ENCODE results near the gene CLOCK. TPM values are rescaled to one million over a fixed set of nuclear protein-coding genes. Genes with fewer than 3 reads are reported as not detected.

Gene CLOCK
- total and polyA plus RNA-seq, 2 of the 13 experiments (the other 11 are each of a cell fraction or from before 2014, with no cell fraction given): 8.8 to 13.5 TPM

DNA sequence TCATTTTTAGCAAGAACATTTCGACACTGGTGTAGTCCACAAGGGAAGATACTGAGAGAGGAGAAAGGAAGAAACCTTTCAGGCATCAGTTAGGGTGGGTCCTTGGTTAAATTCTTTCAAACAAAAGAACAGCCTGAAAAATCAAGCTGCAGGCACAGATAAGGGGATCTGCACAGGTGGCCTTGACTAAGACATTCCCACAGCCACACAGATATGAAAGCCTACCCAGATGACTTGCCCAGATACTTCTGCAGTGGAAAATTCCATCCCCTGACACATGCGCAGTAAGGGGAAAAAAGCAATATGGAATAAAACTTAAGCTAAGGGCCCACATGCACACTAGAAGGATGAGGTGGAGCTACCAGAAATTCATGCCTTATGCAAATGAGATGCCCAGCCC lies 159.9 kb downstream of the CLOCK start:
- intact Hi-C loops (cut with micrococcal nuclease; ENCODE audit: unreplicated experiment) (no loop called here), in situ Hi-C loops (cut with HindIII; ENCODE audit: extremely low pct_ligation_motif_present, low pct_unique_long_range_greater_than_20kb) (loop anchor here (25.0 kb wide), 1 partner anchor 475 kb away; the partner anchor contains the start of gene EXOC1)
- POLR2A ChIA-PET: interaction anchor here (1.2 to 3.4 kb wide), 2 partner anchors 9 to 159 kb away, joined by 3 to 21 read pairs; partner anchors contain the start of gene TMEM165
- H4K20me1 ChIP-seq (ENCODE audit: insufficient read depth, low read length): no peaks in the 10 kb centered on the region
- no peak for TF ChIP-seq ZFX (CRISPR knock-in tag; IDR thresholded peaks at IDR 0.05; ENCODE audit: low read depth)
- TF ChIP-seq, protein P1, sequence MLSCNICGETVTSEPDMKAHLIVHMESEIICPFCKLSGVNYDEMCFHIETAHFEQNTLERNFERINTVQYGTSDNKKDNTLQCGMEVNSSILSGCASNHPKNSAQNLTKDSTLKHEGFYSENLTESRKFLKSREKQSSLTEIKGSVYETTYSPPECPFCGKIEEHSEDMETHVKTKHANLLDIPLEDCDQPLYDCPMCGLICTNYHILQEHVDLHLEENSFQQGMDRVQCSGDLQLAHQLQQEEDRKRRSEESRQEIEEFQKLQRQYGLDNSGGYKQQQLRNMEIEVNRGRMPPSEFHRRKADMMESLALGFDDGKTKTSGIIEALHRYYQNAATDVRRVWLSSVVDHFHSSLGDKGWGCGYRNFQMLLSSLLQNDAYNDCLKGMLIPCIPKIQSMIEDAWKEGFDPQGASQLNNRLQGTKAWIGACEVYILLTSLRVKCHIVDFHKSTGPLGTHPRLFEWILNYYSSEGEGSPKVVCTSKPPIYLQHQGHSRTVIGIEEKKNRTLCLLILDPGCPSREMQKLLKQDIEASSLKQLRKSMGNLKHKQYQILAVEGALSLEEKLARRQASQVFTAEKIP (CRISPR knock-in tag; IDR thresholded peaks at IDR 0.05; ENCODE audit: borderline replicate concordance): no peak
- TF ChIP-seq EP300 (IDR thresholded peaks at IDR 0.05; ENCODE audit: low read depth in 2 of 2, low read length in 2 of 2): 0 out of 4 replicates have a peak, but pooled peaks of 1 of the 2 experiments have one; percentile 8
- no peak for TF ChIP-seq EP300 (CRISPR knock-in tag; IDR thresholded peaks at IDR 0.05; ENCODE audit: borderline replicate concordance)
- no peak for TF ChIP-seq ZBTB8A (CRISPR knock-in tag; IDR thresholded peaks at IDR 0.05; ENCODE audit: borderline replicate concordance, low read depth)
- no peak for TF ChIP-seq ZNF556 (CRISPR knock-in tag; IDR thresholded peaks at IDR 0.05; ENCODE audit: borderline replicate concordance)
- H3K9me3 ChIP-seq (ENCODE audit: low read length): no peaks in the 10 kb centered on the region
- no peaks in the 10 kb centered on the region for H3K27me3 ChIP-seq (ENCODE audit: control insufficient read depth in 1 of 2, insufficient read depth in 2 of 2, low read length in 2 of 2)
- H3K79me2 ChIP-seq (ENCODE audit: insufficient read depth, low read length): no peaks in the 10 kb centered on the region
- no peak overlapping the region for H3K27ac ChIP-seq (ENCODE audit: extremely low read length, insufficient read depth, low read length)
- peak; percentile 23 for DNase-seq (ENCODE audit: low spot score)
- H3K36me3 ChIP-seq (replicated peaks in 1 of 2; ENCODE audit: control insufficient read depth in 1 of 2, insufficient read depth in 2 of 2, low read length in 2 of 2): no peaks in the 10 kb centered on the region
- no peak overlapping the region for H2AFZ ChIP-seq (ENCODE audit: low read length)
- no peak overlapping the region for H3K4me2 ChIP-seq (ENCODE audit: low read depth, low read length)
- CTCF ChIA-PET (ENCODE audit: low intra/inter-chr PET ratio, low total read pairs): no interaction called here
- no TSS peak for BruUV-seq (replicated peaks)
- no peak overlapping the region for H3K4me3 ChIP-seq (replicated peaks in 1 of 3; ENCODE audit: insufficient read depth in 1 of 3, low read depth in 2 of 3, low read length in 3 of 3)
- no peak overlapping the region for H3K9ac ChIP-seq (ENCODE audit: insufficient read depth, low read depth, low read length)
- FAIRE-seq: no peak
- H3K4me1 ChIP-seq (ENCODE audit: insufficient read depth, low read length): peaks cover 48% of the 10 kb centered on the region
- ATAC-seq: peak; percentile 63
- 52% methylated on average over 2 of the region's 2 CpGs for WGBS (ENCODE audit: low lambda C conversion rate)

DNA sequence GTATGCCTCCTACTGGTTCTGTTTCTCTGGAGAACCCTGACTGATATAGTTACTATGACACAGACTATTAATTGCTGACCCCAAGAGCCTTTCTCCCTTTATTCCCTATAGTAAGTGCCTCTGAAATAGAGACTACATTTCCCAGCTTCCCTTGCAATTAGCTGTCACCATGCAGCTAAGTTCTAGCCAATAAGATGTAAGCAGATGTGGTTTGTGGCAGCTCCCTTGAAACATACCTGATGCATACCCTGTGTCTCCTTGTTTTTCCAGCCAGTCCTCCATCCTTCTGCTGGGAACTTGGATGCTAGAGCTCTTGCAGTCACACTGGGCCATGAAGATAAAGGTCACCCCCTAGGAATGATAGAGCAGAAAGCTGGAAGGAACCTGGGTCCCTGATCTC lies 160.6 kb downstream of the CLOCK start:
- Histone ChIP-seq H2AFZ (ENCODE audit: low read length) (no peak overlapping the region), H3K9me3 (ENCODE audit: low read length) (no peaks in the 10 kb centered on the region), H3K4me3 (replicated peaks in 1 of 3; ENCODE audit: insufficient read depth in 1 of 3, low read depth in 2 of 3, low read length in 3 of 3) (no peak overlapping the region), H4K20me1 (ENCODE audit: insufficient read depth, low read length) (no peaks in the 10 kb centered on the region), H3K27me3 (ENCODE audit: control insufficient read depth in 1 of 2, insufficient read depth in 2 of 2, low read length in 2 of 2) (no peaks in the 10 kb centered on the region), H3K9ac (ENCODE audit: insufficient read depth, low read depth, low read length) (no peak overlapping the region), H3K4me2 (ENCODE audit: low read depth, low read length) (peak overlapping the region; percentile 29; the same call in 1 of the 2 replicates), H3K4me1 (ENCODE audit: insufficient read depth, low read length) (peaks cover 52% of the 10 kb centered on the region), H3K36me3 (replicated peaks in 1 of 2; ENCODE audit: control insufficient read depth in 1 of 2, insufficient read depth in 2 of 2, low read length in 2 of 2) (no peaks in the 10 kb centered on the region), H3K27ac (ENCODE audit: extremely low read length, insufficient read depth, low read length) (no peak overlapping the region), H3K79me2 (ENCODE audit: insufficient read depth, low read length) (no peaks in the 10 kb centered on the region)
- ChIA-PET CTCF (ENCODE audit: low intra/inter-chr PET ratio, low total read pairs) (no interaction called here), POLR2A (interaction anchor here (3.4 kb wide), 1 partner anchor 10 kb away, joined by 21 read pairs; the partner anchor contains the start of gene TMEM165)
- DNase-seq (ENCODE audit: low spot score) (peak; percentile 13), FAIRE-seq (no peak), ATAC-seq (peak; percentile 80)
- intact Hi-C loops (cut with micrococcal nuclease; ENCODE audit: unreplicated experiment): no loop called here
- in situ Hi-C loops (cut with HindIII; ENCODE audit: extremely low pct_ligation_motif_present, low pct_unique_long_range_greater_than_20kb): loop anchor here (25.0 kb wide), 1 partner anchor 476 kb away; the partner anchor contains the start of gene EXOC1
- BruUV-seq (replicated peaks): no TSS peak
- peak; percentile 54; the same call in 1 of the 2 replicates for TF ChIP-seq CREM (IDR thresholded peaks at IDR 0.05)
- TF ChIP-seq CREM (CRISPR knock-in tag; IDR thresholded peaks at IDR 0.05): no peak
- peak; percentile 81; the same call in 1 of the 2 replicates for TF ChIP-seq MIXL1 (CRISPR knock-in tag; IDR thresholded peaks at IDR 0.05)
- TF ChIP-seq ZNF501 (CRISPR knock-in tag; IDR thresholded peaks at IDR 0.05): no peak
- TF ChIP-seq ZNF552 (CRISPR knock-in tag; IDR thresholded peaks at IDR 0.05; ENCODE audit: borderline replicate concordance): no peak
- peak; percentile 97 for TF ChIP-seq THAP11 (CRISPR knock-in tag; IDR thresholded peaks at IDR 0.05)
- peak; percentile 67; the same call in 1 of the 2 replicates for TF ChIP-seq ATF1 (CRISPR knock-in tag; IDR thresholded peaks at IDR 0.05)
- TF ChIP-seq NFYB (CRISPR knock-in tag; IDR thresholded peaks at IDR 0.05): peak; percentile 55
- no peak for TF ChIP-seq POLR2AphosphoS2 (IDR thresholded peaks at IDR 0.05; ENCODE audit: low read depth, low read length)
- TF ChIP-seq GABPA (IDR thresholded peaks at IDR 0.05; ENCODE audit: low read depth, low read length): no peak
- 0 out of 2 replicates have a peak, but pooled peaks have one; percentile 22 for TF ChIP-seq GABPA (CRISPR knock-in tag; IDR thresholded peaks at IDR 0.05; ENCODE audit: low read depth)
- no peak for TF ChIP-seq XRCC5 (optimal IDR thresholded peaks at IDR 0.05; ENCODE audit: low read length)
- TF ChIP-seq CREB1 (IDR thresholded peaks at IDR 0.05): no peak
- peak; percentile 82 for TF ChIP-seq CREB1 (CRISPR knock-in tag; IDR thresholded peaks at IDR 0.05)
- TF ChIP-seq ZNF737 (CRISPR knock-in tag; IDR thresholded peaks at IDR 0.05; ENCODE audit: borderline replicate concordance): no peak
